ENCODE results near the gene APCDD1L. TPM values are rescaled to one million over a fixed set of nuclear protein-coding genes. Genes with fewer than 3 reads are reported as not detected.

APCDD1L gene
- polyA plus RNA-seq, 1 of the 3 experiments (the other 2 are of a cell fraction) = 0.99 TPM

- Histone ChIP-seq H3K4me3 (ENCODE audit: low read depth in 2 of 2, low read length in 1 of 2) (no peak overlapping the region), H3K36me3 (replicated peaks in 1 of 2; ENCODE audit: control insufficient read depth in 1 of 2, insufficient read depth in 2 of 2, low read length in 1 of 2) (no peaks in the 10 kb centered on the region), H3K4me1 (ENCODE audit: control insufficient read depth in 1 of 2, insufficient read depth in 2 of 2, low read depth in 1 of 2, low read length in 1 of 2) (peaks cover 16 to 18% of the 10 kb centered on the region in 2 experiments; a peak in 3 of 4 replicates), H3K9ac (no peak overlapping the region), H2AFZ (ENCODE audit: low read depth) (no peak overlapping the region), H4K20me1 (ENCODE audit: insufficient read depth) (no peaks in the 10 kb centered on the region), H3K27ac (ENCODE audit: low read depth in 2 of 2, low read length in 1 of 2) (no peak overlapping the region), H3K9me3 (no peaks in the 10 kb centered on the region), H3K27me3 (ENCODE audit: insufficient read depth) (no peaks in the 10 kb centered on the region), H3F3A (replicated peaks; ENCODE audit: insufficient read depth) (peaks cover 16% of the 10 kb centered on the region), H3K4me2 (no peak overlapping the region), H3K9me2 (no peaks in the 10 kb centered on the region), H3K79me2 (ENCODE audit: insufficient read depth) (no peaks in the 10 kb centered on the region)
- TF ChIP-seq ZBTB33 (IDR thresholded peaks at IDR 0.05; ENCODE audit: borderline replicate concordance, low read depth) (no peak), MXI1 (IDR thresholded peaks at IDR 0.05; ENCODE audit: low read depth, low read length) (no peak), FOXM1 (IDR thresholded peaks at IDR 0.05; ENCODE audit: low read depth) (no peak), CHD2 (IDR thresholded peaks at IDR 0.05; ENCODE audit: low read length, partially characterized antibody) (no peak), NFIC (IDR thresholded peaks at IDR 0.05; ENCODE audit: borderline replicate concordance) (no peak), ELF1 (IDR thresholded peaks at IDR 0.05) (no peak), MEF2A (IDR thresholded peaks at IDR 0.05; ENCODE audit: borderline replicate concordance, low read depth) (no peak), PBX3 (IDR thresholded peaks at IDR 0.05) (no peak), SIN3A (IDR thresholded peaks at IDR 0.05; ENCODE audit: borderline replicate concordance, low read depth, low read length) (no peak)
- ChIA-PET POLR2A (no interaction called here), CTCF (interaction anchor here (1.6 kb wide), 1 partner anchor 33 kb away, joined by 3 read pairs; no protein-coding TSS in a partner anchor)
- no peak for DNase-seq
- WGBS (ENCODE audit: low lambda C conversion rate) = 87% methylated on average over 9 of the region's 10 CpGs
Observed at GRCh38 chr20:58544286-58544685, 29.1 kb upstream of the APCDD1L start.

GRCh38 chr20:58543274-58543673 is 28.1 kb upstream of the APCDD1L start:
- 92% methylated on average over 6 of the region's 6 CpGs for WGBS (ENCODE audit: low lambda C conversion rate)
- H3K4me2 ChIP-seq = no peak overlapping the region

More at GRCh38 chr20:58543274-58543673, 28.1 kb upstream of the APCDD1L start:
- Histone ChIP-seq H3K9me2 (no peaks in the 10 kb centered on the region), H3K4me1 (ENCODE audit: control insufficient read depth in 1 of 2, insufficient read depth in 2 of 2, low read depth in 1 of 2, low read length in 1 of 2) (peaks cover 11 to 18% of the 10 kb centered on the region in 2 experiments; a peak in 3 of 4 replicates), H3K9me3 (no peaks in the 10 kb centered on the region), H3K27ac (ENCODE audit: low read depth in 2 of 2, low read length in 1 of 2) (no peak overlapping the region), H3K9ac (no peak overlapping the region), H3K36me3 (replicated peaks in 1 of 2; ENCODE audit: control insufficient read depth in 1 of 2, insufficient read depth in 2 of 2, low read length in 1 of 2) (no peaks in the 10 kb centered on the region), H3K79me2 (ENCODE audit: insufficient read depth) (no peaks in the 10 kb centered on the region), H2AFZ (ENCODE audit: low read depth) (no peak overlapping the region), H3K27me3 (ENCODE audit: insufficient read depth) (no peaks in the 10 kb centered on the region), H3F3A (replicated peaks; ENCODE audit: insufficient read depth) (peaks cover 16% of the 10 kb centered on the region), H4K20me1 (ENCODE audit: insufficient read depth) (no peaks in the 10 kb centered on the region), H3K4me3 (ENCODE audit: low read depth in 2 of 2, low read length in 1 of 2) (no peak overlapping the region)
- ChIA-PET CTCF (interaction anchor here (1.6 kb wide), 1 partner anchor 32 kb away, joined by 3 read pairs; no protein-coding TSS in a partner anchor), POLR2A (no interaction called here)
- no peak for DNase-seq
- TF ChIP-seq NRF1 (IDR thresholded peaks at IDR 0.05; ENCODE audit: low read depth, low read length) (no peak), PBX3 (IDR thresholded peaks at IDR 0.05) (no peak), RCOR1 (IDR thresholded peaks at IDR 0.05; ENCODE audit: low read length) (no peak), USF1 (IDR thresholded peaks at IDR 0.05; ENCODE audit: borderline replicate concordance, low read depth) (no peak), FOXM1 (IDR thresholded peaks at IDR 0.05; ENCODE audit: low read depth) (no peak), YY1 (IDR thresholded peaks at IDR 0.05; ENCODE audit: low read depth) (no peak), CHD2 (IDR thresholded peaks at IDR 0.05; ENCODE audit: low read length, partially characterized antibody) (no peak), RXRA (IDR thresholded peaks at IDR 0.05; ENCODE audit: borderline replicate concordance, low read depth) (no peak), MXI1 (IDR thresholded peaks at IDR 0.05; ENCODE audit: low read depth, low read length) (no peak), USF2 (IDR thresholded peaks at IDR 0.05; ENCODE audit: borderline replicate concordance, low read depth, low read length) (no peak)
- TF ChIP-seq, protein P1, sequence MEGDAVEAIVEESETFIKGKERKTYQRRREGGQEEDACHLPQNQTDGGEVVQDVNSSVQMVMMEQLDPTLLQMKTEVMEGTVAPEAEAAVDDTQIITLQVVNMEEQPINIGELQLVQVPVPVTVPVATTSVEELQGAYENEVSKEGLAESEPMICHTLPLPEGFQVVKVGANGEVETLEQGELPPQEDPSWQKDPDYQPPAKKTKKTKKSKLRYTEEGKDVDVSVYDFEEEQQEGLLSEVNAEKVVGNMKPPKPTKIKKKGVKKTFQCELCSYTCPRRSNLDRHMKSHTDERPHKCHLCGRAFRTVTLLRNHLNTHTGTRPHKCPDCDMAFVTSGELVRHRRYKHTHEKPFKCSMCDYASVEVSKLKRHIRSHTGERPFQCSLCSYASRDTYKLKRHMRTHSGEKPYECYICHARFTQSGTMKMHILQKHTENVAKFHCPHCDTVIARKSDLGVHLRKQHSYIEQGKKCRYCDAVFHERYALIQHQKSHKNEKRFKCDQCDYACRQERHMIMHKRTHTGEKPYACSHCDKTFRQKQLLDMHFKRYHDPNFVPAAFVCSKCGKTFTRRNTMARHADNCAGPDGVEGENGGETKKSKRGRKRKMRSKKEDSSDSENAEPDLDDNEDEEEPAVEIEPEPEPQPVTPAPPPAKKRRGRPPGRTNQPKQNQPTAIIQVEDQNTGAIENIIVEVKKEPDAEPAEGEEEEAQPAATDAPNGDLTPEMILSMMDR (IDR thresholded peaks at IDR 0.05) = no peak
